ENCODE results near the gene HOXB2. TPM values are rescaled to one million over a fixed set of nuclear protein-coding genes. Genes with fewer than 3 reads are reported as not detected.

The HOXB2 gene
- total and polyA plus RNA-seq, 2 donors (not counting 1 experiment from before 2014, with no cell fraction given) = 12.2 to 12.3 TPM

GRCh38 chr17:48549281-48549630 lies 4.3 kb upstream of the HOXB2 start:
- H3K27me3 ChIP-seq (ENCODE audit: control insufficient read depth, insufficient read depth, low read length) = no peaks in the 10 kb centered on the region
- peak overlapping the region in 2 of 4 experiments; percentile 6 to 26 for H3K4me3 ChIP-seq (replicated peaks in 1 of 4; ENCODE audit: control extremely low read depth in 1 of 4, insufficient read depth in 1 of 4, low read depth in 3 of 4, low read length in 4 of 4)
- H3K9ac ChIP-seq (ENCODE audit: insufficient read depth, low read length) = no peak overlapping the region
- H4K20me1 ChIP-seq (ENCODE audit: control insufficient read depth, extremely low read depth, insufficient read depth, low read length) = no peaks in the 10 kb centered on the region
- peaks cover 90% of the 10 kb centered on the region for H3K79me2 ChIP-seq (ENCODE audit: control insufficient read depth, insufficient read depth, low read length)
- TF ChIP-seq EZH2 (IDR thresholded peaks at IDR 0.05; ENCODE audit: low read length, missing control alignments) (no peak), CTCF (conservative IDR thresholded peaks at IDR 0.05 in 1 of 2, IDR thresholded peaks at IDR 0.05 in 1 of 2; ENCODE audit: low read depth in 1 of 2, low read length in 2 of 2) (no peak)
- peak; percentile 29 to 51 for DNase-seq (ENCODE audit: low read depth in 2 of 2)
- H3K9me3 ChIP-seq (ENCODE audit: control insufficient read depth, insufficient read depth, low read depth, low read length) = no peaks in the 10 kb centered on the region
- peaks cover 45% of the 10 kb centered on the region for H3K4me1 ChIP-seq (ENCODE audit: control insufficient read depth, extremely low read depth, insufficient read depth, low read length)
- H3K36me3 ChIP-seq (ENCODE audit: control insufficient read depth, insufficient read depth, low read length) = peaks cover 18% of the 10 kb centered on the region
- H3K4me2 ChIP-seq (ENCODE audit: extremely low read depth, insufficient read depth, low read length) = peak overlapping the region; percentile 37
- peak overlapping the region; percentile 97 for H3K27ac ChIP-seq (ENCODE audit: insufficient read depth, low read length)
- H2AFZ ChIP-seq (ENCODE audit: low read length) = no peak overlapping the region

GRCh38 chr17:48548523-48549280 lies 3.8 kb upstream of the HOXB2 start:
- Histone ChIP-seq H3K79me2 (ENCODE audit: control insufficient read depth, insufficient read depth, low read length) (peaks cover 90% of the 10 kb centered on the region), H3K4me2 (ENCODE audit: extremely low read depth, insufficient read depth, low read length) (peak overlapping the region; percentile 37), H2AFZ (ENCODE audit: low read length) (no peak overlapping the region), H3K4me3 (replicated peaks in 1 of 4; ENCODE audit: control extremely low read depth in 1 of 4, insufficient read depth in 1 of 4, low read depth in 3 of 4, low read length in 4 of 4) (peak overlapping the region in 2 of 4 experiments; percentile 26 to 90), H3K4me1 (ENCODE audit: control insufficient read depth, extremely low read depth, insufficient read depth, low read length) (peaks cover 42% of the 10 kb centered on the region), H3K36me3 (ENCODE audit: control insufficient read depth, insufficient read depth, low read length) (peaks cover 16% of the 10 kb centered on the region), H4K20me1 (ENCODE audit: control insufficient read depth, extremely low read depth, insufficient read depth, low read length) (no peaks in the 10 kb centered on the region), H3K27me3 (ENCODE audit: control insufficient read depth, insufficient read depth, low read length) (no peaks in the 10 kb centered on the region), H3K27ac (ENCODE audit: insufficient read depth, low read length) (peak overlapping the region; percentile 97), H3K9ac (ENCODE audit: insufficient read depth, low read length) (no peak overlapping the region), H3K9me3 (ENCODE audit: control insufficient read depth, insufficient read depth, low read depth, low read length) (no peaks in the 10 kb centered on the region)
- TF ChIP-seq EZH2 (IDR thresholded peaks at IDR 0.05; ENCODE audit: low read length, missing control alignments) (no peak), CTCF (conservative IDR thresholded peaks at IDR 0.05 in 1 of 2, IDR thresholded peaks at IDR 0.05 in 1 of 2; ENCODE audit: low read depth in 1 of 2, low read length in 2 of 2) (no peak)
- no peak for DNase-seq (ENCODE audit: low read depth in 2 of 2)

GRCh38 chr17:48547808-48548522 lies 3.1 kb upstream of the HOXB2 start:
- H3K4me1 ChIP-seq (ENCODE audit: control insufficient read depth, extremely low read depth, insufficient read depth, low read length) = peaks cover 40% of the 10 kb centered on the region
- H2AFZ ChIP-seq (ENCODE audit: low read length) = no peak overlapping the region

More at GRCh38 chr17:48547808-48548522, 3.1 kb upstream of the HOXB2 start:
- Histone ChIP-seq H3K27me3 (ENCODE audit: control insufficient read depth, insufficient read depth, low read length) (no peaks in the 10 kb centered on the region), H3K4me2 (ENCODE audit: extremely low read depth, insufficient read depth, low read length) (peak overlapping the region; percentile 94), H3K9ac (ENCODE audit: insufficient read depth, low read length) (peak overlapping the region; percentile 37), H3K27ac (ENCODE audit: insufficient read depth, low read length) (peak overlapping the region; percentile 97), H3K4me3 (replicated peaks in 1 of 4; ENCODE audit: control extremely low read depth in 1 of 4, insufficient read depth in 1 of 4, low read depth in 3 of 4, low read length in 4 of 4) (peak overlapping the region; percentile 20 to 90 (median 40)), H3K36me3 (ENCODE audit: control insufficient read depth, insufficient read depth, low read length) (peaks cover 20% of the 10 kb centered on the region), H4K20me1 (ENCODE audit: control insufficient read depth, extremely low read depth, insufficient read depth, low read length) (no peaks in the 10 kb centered on the region), H3K79me2 (ENCODE audit: control insufficient read depth, insufficient read depth, low read length) (peaks cover 90% of the 10 kb centered on the region), H3K9me3 (ENCODE audit: control insufficient read depth, insufficient read depth, low read depth, low read length) (no peaks in the 10 kb centered on the region)
- TF ChIP-seq CTCF (conservative IDR thresholded peaks at IDR 0.05 in 1 of 2, IDR thresholded peaks at IDR 0.05 in 1 of 2; ENCODE audit: low read depth in 1 of 2, low read length in 2 of 2) = no peak
- TF ChIP-seq EZH2 (IDR thresholded peaks at IDR 0.05; ENCODE audit: low read length, missing control alignments) = no peak
- DNase-seq (ENCODE audit: low read depth in 2 of 2) = peak; percentile 81 to 94
